Measurements from ENCODE around the gene KLF12.

The KLF12 gene

DNA sequence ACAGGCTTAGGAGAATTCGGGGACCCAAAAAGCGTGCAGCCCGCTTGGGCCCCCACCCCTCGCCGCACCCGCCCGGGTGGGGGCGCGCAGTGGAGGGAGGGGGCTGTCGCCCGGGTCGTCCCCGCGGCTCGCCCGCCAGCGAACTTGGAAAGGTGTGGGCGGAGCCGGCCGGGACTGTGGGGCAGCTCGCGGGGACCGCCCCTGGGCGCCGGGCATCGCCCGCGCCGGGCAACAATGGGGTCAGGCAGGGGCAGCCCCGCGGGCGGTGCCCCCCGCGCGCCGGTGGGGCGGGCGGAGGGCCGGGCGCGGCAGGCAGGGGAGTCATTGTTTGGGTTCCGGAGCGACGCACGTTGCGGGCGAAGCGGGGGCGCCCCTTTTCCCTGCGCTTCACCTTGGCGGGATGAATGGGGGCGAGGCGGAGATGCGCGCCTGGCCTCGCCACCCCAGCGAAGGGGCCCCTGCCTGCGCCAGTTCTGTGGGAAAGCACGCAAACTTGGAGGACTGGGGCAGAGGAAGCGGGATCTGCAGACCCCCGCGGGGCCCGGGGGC is 647 bp upstream of the KLF12 start:
- DNase-seq = peak; percentile 52

DNA sequence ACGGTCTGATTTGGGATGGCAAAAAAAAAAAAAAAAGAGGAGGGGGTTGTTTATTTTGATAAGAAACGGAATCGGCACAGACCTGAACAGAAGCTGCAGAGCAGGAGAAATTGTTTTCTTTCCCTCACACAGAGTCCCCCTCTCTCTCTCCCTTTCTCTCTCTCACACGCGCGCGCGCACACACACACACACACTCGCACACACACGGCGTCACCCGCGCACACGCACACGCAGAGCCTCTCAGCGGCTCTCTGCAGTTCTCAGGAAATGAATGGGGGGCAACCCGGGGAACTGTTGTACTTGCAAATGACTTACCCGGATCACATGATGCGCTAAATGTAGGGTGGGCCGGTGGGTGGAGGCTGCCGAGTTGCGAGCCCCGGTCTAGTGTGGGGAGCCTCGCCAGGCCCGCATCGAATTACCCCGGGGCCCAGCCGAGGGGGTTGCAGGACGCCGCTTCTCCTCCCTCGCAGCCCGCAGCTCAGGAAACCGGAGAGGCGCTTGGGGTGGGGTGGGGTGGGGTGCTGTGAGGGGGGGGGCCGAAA is 475 bp downstream of the KLF12 start:
- peak; percentile 86 for DNase-seq

DNA sequence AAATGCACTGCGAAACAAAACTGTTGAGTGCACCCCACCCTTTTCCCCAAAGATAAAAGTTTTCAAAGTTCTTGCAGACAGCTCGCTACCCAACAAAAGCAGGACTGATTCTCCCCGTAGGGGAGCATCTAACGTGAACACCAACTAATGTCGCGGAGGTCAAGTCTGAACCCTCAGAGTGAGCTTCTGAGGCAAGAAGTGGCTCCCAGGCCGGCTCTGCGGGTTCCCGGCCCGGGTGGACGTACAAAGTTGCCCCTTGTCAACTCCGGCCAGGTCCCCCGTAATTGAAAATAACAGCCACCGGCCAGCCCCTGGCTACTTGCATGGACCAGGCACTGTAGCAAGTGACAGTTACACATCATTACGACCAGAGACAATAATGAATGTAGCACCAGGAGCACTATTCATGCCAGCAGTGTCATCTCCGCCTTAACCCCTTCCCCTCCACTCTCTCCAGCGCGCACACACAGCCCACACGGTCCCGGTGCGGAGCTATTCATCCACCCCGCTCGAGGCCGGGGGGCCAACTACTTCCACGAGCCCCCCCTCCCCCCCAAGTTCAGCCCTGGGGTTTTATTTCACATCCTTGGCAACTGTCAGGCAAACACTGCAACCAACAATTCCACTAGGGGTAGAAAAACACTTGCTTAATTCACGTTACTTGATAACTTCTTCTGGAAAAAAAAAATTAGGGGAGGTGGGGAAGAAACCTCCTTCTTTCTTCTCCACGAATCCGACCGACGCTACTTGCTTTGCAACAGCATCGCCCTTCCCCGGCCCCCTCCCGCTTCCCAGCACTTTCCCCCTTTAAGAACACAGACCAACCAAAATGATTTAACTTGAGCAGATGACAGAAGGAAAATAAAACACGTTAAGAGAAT is 1.2 kb downstream of the KLF12 start:
- DNase-seq = peak; percentile 29

DNA sequence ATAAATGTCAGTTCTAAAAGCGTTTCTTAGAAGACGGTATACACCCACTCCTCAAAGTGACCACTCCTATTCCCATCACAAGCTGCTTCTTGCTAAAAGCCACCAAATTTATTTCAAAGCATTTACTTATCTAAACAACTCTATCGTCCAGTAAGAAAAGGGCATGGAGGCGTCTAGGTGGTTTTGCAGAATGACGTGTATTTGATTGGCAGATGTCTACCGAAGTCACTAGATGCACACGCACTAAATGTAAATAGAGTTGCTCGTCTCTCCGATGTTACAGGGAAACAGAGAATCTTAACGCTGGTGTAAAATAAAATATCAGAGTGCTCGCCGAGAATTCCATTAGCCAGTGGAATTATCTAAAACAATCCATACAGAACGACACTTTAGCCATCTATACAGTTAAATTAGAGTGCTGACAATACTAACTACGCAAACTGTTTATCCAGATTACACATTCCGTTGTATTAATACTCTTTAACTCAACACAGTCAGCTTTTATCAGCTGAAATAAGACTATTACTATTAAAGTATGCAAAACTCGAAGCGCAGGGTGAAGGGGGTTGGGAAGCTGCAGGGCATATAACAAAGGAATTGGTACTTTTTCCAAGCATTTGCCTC is 1.9 kb downstream of the KLF12 start:
- DNase-seq = peak; percentile 12

DNA sequence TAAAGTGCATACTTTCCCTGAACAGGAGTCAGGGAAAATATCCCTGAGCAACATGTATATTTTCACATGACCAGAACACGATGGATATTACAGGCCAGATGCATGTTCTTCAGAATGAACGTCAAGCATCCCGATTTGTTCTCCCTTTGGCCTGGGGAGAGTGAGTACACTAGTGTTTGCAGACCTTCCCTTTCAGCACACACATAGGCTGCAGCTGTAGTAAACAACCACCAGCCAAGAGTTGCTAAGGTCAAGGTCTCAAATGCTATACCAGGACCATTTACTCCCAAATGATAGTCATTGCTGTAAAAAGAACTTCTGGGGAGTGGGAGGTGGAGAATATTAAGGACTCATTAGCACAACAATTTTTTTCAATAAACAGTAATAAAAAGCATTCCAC is 3.0 kb downstream of the KLF12 start:
- DNase-seq = no peak

DNA sequence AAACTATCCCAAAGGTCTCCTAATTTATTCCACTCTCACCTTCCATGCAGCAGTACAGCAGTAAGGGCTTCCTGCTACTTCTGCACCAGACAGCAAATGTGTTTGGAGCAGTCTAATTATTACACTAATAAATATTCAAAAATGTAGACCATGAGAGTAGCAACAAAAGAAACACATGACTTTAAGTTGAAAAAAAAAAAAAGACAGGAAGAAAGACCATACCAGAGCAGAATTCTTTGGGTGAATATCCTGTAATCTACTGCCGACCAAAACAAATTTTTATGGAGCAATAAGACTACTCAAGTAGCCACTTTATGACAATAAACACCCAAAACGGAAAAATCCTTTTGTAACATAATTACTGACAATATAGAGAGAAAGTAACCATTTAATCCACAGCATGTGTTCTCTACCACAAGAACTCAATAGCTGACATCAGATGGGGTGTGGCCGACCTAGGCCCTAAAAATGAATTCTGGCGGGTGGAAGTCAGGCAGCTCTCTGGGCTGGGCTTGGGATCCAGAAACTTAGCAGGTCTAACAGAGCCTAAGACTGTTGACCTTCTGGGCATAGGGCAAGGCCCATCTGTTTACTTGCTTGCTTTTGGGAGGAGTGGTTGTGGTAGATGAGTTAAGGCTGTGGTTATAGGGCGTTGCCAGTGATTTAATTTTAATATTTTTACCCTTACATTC is 4.6 kb downstream of the KLF12 start:
- no peak for DNase-seq

DNA sequence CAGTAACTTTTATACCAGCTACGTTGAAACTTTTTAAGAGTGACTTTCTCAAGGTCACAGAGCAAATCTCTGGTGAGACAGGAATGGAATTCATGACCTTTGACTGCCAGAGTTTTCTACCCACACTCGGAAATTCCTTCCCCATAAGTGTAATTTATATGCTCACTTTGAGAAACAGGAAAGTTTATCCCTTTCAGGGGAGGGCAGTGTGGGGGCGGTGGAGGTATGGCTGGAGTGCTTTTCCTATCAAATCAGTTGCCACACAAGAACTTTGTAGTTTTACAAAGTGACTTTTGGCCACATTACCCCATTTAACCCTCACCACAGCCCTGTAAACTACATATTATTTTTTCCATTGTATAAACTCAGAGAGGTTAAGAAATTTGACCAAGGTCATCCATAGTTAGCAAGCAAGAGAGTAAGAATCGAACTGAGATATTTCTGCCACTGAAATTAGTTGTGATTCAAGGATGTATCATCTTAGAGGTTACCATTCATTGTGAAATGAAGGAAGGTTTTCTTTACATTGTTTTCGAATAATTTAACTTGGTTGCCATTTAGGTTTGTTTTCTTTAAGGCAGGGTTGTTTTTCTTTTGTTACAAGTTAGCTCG is 5.9 kb downstream of the KLF12 start:
- DNase-seq = no peak

DNA sequence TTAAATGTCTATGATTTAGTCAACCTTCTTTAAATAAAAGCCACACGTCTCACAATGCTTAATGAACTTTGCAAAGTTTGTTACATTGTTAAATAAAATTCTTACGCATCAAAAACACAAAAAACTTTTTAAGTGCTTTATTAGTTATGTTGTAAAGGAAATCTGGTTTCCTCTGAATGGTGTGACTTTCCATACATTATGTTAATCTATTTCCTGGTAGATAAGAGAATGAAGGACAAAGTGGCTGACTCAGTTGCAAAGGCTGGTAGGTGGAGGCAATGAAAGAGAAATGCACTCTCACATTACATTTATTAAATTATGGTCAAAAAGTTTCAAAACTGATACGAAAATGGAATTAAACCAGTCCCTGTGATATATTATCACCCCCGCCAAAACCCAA is 15.9 kb downstream of the KLF12 start:
- DNase-seq = no peak

DNA sequence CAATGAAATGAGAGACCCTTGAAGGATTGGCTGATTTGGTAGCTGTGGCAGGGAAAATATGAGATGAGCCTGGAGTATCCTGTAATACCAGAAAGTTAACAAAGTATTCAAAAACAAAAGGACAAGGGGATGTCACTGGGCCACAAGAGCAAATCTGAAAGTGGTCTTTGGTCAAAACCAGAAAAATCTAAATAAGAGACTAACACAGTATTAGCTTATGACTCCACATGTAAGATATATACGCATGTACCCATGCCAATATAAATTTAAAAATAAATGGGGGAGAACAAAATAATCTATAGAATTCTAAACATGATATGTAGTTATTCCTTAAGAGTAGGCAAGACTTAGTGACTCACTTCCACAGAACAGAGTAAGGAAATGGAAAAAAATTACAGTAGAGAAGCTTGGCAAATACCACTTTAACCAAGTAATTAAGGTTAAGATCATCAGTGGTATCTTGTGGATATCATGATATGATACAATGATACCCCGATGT is 16.9 kb downstream of the KLF12 start:
- DNase-seq = no peak

DNA sequence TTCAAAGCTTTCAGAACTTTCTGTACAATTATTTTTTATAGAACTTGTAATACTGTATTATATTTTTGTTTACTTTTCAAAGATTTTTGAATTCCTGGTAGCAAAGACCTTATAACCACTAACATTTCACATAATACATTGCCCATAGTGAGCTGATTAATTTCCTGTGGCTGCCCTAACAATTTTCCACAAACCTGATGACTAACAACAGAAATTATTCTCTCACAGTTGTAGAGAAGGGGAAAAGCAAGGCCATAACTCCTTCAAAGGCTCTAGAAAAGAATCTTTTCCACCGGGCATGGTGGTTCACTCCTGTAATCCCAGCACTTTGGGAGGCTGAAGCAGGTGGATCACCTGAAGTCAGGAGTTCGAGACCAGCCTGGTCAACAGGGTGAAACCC is 19.1 kb downstream of the KLF12 start:
- no peak for DNase-seq

DNA sequence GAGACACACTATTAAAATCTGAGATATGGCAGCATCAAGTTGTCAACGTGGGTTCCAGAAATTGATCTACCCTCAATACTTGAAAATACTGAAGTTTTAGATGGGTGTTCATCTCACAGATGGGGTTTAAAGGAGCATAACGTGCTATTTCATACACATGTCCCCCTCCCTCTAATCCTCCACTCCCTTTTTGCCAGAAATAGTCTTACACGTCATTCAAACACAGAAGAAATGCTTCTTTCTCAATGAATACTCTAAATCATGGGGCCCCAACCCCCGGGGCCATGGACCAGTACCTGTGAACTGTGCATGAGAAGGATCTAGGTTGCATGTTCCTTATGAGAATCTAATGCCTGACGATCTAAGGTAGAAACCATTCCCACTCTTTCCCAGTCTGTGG is 19.6 kb downstream of the KLF12 start:
- DNase-seq = no peak

DNA sequence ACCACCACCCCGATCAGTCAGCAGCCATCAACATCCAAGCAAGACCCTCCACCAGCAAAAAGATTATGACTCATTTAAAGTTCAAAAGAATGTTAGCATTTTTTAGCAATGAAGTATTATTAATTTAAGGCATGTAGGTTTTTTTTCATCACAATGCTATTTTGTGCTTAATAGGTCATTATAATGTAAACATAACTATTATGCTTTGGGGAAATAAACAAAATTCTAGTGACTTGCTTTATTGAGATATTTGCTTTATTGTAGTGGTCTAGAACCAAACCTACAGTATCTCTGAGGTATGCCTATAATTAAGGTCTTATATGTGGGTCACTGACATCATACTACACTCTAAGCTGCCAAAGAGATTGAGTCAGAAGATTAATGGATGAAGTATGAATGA is 20.0 kb downstream of the KLF12 start:
- DNase-seq = no peak

DNA sequence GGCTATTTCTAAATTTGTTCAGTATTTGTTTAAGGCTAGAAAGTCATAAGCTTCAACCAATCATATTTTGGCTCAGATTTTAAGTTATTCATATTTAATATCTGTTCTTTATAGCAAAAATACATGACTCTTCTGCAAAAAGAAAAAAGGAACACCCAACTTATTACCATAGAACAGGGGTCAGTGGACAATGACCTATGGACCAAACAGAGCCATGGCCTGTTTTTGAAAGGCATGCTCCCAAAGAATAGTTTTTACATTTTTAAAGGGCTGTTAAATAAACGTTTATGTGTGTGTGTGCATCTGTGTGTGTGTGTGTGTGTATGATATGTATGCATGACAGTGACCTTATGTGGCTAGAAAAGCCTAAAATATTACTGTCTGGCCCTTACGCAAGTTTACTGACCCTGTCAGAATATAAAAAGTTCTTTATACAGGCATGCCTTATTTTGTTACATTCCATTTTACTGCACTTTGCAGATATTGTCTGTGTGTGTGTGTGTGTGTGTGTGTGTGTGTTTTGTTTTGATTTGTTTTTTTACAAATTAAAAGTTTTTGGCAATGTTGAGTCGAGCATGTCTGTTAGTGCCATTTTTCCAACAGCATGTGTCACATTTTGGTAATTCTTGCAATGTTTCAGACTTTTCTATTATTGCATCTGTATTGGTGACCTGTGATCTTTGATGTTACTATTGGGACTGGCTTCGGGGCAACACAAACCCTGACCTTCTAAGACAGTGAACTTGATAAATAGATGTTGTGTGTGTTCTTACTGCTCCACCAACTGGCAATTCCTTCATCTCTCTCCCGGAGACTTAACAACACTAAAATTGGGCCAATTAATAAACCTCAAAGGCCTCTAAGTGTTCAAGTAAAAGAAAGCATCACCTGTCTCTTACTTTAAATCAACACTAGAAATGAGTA is 22.0 kb downstream of the KLF12 start:
- no peak for DNase-seq

DNA sequence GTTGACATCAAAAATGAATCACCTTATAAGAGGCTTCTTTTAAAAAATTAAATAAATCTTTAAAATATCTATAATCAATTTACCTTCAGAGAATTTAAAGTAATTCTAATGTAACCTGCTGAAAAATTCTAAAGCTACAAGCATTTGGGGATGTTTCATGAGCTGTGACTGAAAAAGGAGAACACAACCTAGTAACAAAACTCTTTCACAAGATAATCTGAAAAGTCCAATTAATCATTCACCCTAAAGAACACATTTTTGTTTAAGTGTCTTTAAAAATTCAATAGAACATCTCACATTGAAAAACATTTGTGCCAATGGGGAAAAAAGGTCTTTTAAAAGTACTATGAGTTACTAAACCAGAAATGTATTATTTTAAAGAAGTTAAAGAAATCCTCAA is 22.8 kb downstream of the KLF12 start:
- DNase-seq = no peak

DNA sequence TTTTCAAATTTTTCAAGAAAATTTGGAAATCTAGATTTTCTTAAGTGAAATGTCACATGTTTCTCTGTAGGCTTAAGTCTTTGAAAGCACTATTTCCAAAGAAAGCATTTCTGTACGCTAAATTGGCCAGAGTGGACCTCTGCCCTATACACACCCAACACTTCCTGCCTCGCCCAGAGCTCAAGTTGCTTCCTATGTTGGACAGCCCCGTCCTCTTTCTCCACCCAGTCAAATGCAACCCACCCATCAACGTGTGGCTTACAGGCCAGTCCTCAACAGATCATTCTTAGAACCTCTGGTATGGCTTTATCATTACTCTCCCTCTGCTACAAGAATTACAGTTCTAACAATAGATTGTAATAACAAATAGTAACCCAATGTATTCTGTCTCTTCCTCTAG is 24.2 kb downstream of the KLF12 start:
- no peak for DNase-seq

DNA sequence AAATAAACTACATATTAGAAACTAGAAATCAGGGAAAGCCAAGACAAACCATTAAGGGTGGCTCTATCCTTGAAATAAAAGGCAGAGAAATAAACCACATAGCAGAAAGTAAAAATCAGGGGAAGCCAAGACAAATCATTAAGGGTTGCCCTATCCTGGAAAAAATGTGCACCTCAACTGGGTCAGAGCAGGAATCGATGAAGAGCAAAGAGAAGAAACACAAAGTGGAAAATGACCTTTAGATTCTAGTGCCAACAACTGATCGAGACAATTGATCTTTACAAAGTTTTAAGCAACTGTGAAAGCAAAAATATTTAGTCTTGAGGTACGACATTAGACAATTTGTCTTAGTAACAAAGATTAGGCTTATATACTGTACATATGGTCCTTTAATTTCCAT is 26.6 kb downstream of the KLF12 start:
- DNase-seq = no peak

DNA sequence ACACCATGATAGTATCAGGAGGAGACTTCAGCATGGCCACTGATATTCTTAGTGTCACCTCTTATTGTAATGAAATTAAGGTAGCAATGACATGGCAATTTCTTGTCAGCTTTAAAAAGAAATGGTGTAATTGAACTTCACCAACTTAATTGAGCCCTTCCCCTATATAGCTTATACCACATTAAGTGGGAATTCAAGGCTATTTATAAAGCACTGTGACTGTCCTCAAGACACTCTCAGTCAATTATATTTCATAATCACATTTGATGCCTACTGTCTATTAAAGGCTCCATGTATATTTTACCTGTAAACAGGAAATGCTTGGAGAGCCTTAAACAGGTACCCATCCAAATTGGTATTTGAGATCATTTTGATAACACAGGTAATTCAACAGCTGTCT is 28.3 kb downstream of the KLF12 start:
- no peak for DNase-seq

DNA sequence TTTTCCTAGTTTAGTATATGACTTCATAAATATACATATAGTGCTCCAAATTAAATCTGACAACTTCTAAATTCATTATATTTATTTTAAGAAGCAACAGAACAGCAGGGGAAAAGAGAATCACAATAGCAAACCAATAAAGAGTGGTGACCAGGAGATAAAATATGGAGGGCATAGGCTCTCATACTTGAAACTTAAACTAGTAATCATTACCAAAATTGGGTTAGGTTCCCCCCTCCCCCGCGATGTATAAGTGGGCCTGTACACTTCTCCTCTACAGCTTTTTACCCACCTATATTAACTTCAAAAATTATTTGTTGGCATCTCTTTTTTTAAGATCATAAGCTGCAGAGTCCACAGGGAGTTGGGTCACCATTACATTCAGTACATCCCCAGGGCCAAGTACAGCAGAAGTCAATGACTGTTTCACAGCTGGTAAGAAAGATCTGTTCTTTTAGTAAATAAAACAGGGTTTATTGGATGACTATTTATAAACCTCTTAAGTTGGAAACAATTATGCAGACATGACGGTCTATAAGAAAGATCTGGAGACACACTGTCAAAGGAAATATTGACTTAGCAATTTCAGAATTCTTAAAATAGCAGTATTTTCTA is 29.4 kb downstream of the KLF12 start:
- no peak for DNase-seq

DNA sequence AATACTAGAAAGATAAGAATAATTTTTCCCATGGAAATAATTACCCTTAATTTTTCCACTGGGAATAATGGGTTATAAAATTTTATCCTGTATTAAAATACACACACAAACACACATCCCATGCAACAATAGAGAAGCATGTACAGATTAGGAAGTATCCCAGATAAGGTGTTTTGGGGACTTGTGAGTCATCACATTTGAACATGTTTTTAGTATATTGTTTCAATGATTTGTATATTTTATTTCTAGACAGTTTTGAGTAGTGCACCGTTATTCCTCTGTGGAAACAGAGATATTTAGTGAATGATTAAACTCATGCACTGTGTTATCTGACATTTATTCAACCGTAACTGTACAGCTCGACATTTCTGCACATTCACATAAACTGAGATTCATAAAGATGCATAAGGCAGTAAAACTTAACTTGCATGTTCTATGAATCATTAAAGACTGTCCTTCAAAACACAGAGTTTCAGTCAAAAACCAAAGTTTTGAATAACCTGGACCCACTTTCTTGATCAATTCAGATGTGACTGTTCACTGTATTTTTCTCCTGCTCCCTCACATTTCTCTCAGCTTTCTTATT is 30.1 kb downstream of the KLF12 start:
- no peak for DNase-seq

DNA sequence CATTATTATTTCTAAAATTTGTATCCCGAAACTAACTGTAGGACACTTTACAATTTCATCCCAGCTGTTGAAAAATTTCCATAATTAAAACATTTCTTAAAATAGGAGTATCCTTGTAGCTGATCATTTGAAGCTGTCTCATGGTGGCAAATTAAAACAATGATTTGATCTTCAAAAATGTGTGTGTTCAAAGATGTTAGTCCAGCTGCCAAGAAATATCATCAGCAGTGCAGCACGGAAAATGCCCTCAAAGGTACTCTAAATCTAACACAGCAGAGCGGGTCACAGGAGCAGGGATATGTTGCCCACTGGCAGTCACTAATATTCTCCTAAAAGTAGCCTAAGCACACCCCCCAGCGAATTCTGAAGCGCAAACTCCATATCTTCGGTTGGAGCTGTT is 31.0 kb downstream of the KLF12 start:
- no peak for DNase-seq

DNA sequence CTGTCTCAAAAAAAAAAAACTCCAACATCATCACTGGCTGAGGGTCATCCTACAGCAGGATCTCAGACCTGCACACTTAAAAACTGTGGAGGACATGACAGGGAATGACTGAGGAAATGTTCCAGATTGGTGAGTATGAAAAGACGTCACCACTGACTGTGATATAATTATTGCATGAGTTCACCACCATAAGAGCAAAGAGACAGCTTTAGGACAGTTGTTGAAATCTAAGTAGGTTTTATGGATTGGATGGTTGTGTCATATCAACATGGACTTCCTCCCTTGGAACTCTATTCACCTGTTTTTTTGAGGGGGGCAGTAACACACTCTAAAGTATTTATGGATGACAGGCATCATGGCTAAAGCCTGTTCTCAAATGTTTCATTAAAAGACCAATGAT is 31.5 kb downstream of the KLF12 start:
- no peak for DNase-seq
